CMK (cell line): ENCODE measurements around the gene MIER2.

ENCODE experiments used
- DNase-seq: peaks from one replicate; pipeline ENCODE4 v3.0.0-alpha.2; 2010; ENCODE audit warnings: low read depth

Gene MIER2

DNA sequence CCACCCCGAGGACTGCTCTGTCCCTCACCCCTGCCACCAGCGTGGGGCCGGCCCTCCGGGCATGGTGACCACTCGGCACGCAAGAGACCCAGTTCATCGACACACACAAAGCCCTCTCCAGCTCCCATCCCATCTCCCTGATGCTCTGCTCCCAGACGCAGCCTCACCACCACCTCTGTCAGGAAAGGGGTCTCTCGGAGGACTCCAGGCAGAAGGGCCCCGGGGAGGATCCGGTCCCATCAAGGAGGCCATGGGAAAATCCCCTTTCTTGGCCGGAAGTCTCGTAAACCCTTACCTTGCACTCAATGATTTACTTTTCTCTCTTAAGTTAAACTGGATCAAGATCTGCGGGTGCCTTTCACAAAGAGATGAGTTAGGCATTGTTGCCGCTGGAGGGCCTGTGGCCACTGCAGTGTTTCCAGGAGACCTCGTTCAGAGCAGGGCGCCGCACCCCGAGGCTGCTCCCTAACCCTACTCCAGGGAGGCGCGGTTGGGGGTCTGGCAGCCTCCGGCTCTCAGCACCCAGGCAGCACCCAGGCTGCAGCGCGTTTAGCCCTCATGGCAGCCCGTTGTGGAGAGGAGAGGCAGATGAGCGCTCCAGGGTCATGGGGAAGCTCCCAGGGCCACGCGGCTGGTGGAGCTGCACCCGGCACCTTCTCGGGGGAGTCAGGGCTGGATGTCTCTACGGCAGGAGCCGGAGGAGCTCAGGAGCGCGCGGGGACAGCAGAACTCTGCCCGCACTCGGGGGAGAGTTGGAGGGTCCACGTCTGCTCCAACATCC, 33.4 kb upstream of the MIER2 start:
- no peak for DNase-seq

DNA sequence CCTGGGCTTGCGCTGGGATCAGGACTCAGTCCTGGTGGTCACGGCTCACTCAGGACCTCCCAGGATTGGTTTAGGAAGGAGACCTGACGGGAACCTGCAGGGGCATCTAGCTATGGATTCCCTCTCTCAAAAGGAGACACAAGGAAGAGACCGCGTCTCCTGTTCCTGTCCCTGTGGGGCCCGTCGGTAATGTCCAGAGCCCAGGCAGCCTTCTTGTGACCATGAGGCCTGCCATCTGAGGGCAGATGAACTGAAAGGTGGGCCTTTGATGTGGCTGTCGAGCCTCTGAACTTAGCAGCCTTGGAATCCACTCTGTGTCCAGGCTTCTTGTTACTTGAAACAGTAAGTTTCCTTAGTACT, 31.5 kb upstream of the MIER2 start:
- no peak for DNase-seq

DNA sequence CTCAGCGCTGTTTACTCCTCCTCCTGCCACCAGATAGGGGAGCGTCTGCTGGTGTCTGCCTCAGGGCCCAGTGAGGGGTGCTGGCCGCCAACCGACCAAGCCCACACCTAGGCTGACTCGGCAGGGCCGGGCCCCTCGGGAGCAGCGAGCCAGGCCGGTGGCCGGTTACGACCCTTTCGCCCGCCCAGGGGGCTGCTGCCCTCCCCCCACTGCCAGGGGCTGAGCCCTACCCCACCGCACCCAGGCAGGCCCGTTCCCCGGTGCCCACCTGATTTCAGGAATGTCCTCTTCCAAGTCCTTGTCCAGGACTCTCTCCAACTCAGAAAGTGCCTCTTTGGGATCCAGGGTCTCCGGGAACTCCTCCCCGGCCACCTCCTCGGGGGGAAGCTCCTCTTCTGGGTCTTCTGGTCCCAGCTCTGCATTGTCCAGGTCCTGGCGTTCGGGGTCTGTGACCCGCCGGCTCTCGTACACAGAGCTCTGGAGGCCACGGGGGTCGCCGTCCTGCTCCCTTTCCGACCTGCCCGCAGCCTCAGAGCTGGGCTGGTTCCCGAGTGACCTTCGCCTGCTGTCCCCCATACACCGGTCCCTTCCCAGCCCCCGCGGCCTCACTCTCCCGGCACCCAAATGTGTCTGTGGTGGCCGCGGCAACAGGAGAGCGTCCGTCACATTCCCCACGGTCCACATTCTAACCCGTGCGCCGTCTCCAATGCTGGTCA, 31.0 kb upstream of the MIER2 start:
- DNase-seq = no peak

DNA sequence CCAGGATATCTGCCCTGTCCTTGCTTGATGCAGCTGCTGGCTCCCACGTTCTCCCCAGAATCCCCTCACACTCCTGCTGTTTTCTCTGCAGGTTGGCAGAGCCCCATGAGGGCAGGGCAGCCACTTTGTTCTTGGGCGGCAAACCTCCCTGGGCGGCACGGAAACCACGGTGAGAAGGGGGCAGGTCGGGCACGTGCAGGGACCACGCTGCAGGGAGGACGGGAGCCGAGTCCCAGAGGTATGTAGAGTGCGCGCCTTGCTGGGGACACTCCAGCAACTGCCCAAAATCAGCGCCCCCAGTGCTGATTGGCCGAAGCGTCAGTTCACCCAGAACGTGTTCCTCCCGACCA, 30.3 kb upstream of the MIER2 start:
- no peak for DNase-seq

DNA sequence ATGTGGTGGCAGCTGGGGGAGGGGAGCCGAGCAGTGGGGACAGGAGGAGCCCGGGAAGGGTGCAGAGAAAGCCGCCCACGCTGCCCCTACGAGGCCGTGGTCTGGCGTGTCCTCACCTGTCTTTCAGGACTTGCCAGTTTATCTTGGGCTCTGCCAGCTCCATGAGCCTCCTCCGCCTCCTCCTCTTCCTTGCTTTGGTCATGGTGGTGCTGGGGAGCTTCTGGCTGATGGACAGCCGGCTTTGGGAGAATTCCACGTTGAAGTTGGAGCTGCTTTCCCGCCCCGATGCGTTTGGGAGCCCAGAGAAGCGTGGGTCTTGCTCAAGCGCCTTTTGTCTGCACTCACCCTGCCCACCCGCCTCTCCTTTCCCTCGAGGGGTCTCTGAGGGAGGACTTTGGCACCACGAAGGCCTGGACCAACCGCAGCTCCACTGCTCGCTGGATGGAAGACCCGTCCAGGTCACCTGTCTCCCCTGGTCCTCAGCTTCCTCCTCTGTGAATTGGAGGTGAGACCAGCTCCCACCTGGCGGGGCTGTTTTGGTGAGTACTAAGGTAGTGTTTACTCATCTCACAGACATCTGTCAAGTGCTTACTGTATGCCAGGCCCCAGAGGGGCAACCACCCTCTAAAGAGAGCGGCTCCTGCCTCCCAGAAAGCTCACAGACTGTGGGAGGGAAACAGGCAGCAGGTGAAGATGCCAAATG, 29.7 kb upstream of the MIER2 start:
- no peak for DNase-seq

DNA sequence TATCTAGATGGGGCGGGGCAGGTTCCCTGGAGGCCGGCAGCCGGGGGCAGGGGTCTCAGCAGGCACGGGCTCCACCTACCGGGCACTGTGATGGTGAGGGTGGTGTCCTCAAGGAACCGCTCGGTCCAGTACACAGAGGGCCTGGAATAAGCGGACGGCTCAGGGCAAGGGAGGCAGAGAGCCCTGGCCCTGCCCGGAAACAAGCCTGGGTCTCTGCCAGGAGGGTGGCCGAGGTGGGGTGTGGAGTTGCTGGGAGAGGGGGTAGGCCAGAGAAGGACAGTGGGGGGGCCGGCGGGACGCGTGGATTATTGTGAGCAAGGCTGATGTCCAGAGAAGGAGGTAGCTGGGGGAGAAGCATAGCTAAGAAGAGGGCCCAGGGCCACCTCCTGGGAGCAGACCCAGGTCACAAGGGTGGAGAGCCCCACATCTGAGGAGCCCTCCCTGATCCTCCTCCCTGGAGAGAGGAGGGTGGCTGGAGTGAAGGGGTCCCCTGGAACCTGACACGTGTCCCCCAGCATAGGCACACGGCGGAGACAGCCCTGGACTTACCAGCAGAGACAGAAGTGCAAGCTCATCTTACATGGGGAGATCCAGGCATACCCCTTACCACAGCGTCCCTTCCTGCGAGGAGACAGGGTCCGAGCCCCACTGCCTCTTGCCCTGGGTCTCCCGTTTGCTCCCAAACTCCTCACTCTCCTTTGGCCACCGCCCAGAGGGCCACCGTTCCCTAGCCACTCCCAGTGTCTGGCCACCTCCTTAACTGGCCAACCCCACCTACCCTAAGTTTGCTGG, 29.0 kb upstream of the MIER2 start:
- DNase-seq = no peak

DNA sequence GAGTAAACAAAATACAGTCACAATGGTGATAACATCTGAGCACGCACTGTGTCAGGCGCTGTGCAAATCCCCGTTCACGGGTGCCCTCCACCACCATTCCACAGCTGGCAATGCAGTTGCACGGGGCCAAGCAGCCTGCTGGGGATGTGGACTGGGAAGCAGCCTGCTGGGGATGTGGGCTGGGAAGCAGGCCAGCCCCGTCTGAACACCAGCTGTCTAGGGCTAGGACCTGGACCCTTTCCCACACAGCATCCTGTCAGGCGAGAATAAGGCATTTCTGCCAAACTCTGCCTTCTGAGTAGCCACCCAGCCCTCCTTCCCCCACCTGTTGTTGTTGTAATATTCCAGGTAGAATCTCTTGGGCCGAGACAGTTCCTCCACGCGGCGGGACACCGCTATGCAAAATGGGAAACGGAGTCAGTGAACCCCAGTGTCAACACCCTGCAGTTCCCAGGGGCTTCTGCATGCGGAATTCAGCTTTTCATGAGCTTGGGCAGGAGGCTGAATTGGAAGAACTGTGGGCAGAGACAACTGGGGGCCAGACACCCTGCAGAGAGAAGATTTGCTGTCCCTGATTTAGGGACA, 27.8 kb upstream of the MIER2 start:
- no peak for DNase-seq

DNA sequence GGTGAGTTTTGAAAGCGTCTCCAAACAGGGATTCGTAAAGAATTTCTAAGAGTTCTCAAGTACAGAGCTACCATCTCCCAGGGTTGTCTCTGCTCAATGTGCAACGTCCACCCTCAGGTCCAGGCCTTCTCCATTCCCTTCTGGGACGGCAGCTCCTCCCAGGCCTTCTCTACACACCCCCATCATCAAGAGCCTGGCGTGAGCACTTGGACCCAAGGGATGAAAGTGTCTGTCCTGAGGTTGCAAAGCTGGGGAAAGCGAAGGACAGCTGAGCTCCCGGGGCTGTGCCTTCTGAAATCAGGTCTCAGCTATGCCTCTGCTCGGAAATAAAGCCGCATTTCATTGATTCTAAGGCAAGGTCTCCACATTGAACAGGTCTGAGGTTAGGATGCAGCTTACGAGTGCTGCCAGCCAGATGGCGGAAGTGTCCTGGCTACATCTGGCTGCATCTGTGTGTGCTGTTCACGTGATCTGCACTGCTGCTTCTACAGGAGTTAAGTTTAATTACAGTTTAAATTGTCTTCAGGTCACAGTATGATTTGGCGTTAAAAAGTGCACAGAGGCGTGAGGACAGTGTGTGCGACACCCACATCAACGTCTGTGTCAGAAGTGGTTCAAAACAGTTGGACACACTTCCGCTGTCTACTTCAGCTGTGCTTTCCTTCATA, 27.0 kb upstream of the MIER2 start:
- DNase-seq = no peak

DNA sequence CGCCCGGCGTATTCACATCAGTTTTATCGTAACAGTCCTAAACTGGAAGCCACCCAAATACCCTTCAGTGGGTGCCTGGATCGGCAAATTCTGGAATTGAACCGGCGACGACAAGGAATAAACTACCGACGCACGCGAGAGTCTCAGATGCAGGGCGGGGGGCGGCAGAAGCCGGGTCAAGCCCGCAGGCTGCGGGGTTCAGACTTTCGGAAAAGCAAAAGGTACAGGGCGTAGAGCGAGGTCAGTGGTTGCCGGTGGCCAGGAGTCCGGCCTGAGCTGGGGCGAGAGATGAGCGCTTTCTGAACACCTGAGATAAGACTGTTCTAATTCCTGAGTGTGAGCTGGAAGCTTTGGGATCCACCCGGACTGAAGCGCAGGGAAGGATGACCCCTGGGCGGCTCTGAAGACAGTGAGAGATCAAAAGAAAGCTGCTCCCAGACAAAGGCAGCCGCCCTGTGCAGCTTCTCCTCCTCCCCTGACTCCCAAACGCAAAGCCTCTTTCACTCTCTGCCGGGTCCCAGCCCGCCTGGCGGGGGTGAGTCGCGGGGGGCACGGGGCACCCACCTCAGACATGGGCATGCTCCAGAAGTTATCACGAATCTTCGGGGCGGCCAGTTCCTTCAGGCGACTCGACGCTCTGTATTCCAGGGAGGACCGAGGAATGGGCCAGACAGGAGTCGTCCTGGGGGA, 26.2 kb upstream of the MIER2 start:
- DNase-seq = no peak

DNA sequence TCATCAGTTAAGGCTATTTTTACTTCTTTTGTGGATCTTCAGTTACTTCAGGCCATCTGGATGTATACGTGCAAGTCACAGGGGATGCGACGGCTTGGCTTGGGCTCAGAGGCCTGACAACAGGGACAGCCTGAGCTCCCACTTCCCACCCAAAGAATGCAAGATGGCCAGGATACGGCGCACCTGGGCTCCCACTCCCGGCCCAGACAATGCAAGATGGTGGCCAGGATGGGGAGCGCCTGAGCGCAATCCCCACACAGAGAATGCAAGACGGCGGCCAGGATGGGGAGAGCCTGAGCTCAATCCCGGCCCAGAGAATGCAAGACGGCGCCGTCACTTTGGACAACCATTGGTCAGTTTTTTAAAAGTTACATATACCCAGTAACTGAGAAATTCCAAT, 25.3 kb upstream of the MIER2 start:
- DNase-seq = no peak

DNA sequence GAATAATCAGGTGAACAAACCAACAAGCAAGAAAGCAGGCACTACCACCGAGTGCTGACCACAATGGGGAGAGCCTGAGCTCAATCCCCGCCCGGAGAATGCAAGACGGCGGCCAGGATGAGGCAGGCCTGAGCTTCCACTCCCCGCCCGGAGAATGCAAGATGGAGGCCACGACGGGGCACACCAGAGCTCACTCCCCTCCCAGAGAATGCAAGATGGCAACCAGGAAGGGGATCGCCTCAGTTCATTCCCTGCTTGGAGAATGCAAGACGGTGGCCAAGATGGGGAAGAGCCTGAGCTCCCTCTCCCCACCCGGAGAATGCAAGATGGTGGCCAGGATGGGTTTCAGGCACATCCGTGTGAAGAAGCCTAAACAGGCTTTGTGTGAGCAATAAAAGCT, 24.7 kb upstream of the MIER2 start:
- no peak for DNase-seq

DNA sequence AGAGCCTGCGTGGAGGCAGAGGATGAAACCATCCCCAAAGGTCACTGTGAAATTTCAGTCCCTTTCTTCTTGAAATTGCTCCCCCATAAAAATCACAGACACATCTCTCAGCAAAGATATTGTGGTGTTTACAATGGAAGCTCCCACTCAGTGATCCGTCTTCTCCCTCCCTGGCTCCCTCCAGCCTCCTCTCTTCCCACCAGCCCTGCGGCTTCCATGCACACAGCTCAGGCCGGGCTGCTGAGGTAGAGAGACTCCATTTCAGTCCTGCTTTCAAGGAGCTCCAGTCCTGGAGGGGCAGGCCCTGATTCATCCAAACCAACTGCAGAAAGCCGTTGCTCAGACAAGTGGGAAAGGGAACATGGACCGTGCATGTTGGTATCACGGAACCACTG, 24.0 kb upstream of the MIER2 start:
- DNase-seq = no peak

DNA sequence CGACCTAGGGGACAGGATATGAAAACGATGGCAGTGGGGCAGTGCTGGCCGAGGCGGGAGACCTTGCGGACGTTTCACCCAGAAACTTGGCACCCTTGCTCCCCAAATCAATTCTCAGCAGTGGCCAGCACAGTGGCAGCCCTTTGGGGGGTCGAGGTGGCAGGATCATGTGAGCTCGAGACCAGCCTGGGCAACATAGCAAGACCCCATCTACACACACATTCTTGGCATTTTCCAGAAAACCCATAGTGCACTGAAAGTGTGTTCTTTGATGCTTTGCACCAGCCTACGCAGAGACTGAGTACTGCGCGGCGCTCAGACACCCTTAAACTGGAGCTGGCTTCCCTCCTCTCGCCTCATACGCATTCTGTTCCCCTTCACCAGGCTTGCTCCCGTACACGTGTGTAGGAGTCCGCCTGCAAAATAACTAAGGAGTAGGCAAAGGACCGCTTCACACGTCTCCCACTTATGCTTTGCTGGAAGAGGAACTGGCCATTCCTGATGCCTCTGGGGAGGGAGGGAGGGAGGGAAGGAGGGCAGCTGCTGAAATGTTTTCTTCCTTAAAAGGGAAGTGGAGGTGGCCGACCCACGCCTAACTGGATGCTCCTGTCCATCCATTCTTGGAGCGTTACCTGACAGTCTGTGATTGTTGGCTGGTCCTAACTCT, 23.5 kb upstream of the MIER2 start:
- DNase-seq = no peak

DNA sequence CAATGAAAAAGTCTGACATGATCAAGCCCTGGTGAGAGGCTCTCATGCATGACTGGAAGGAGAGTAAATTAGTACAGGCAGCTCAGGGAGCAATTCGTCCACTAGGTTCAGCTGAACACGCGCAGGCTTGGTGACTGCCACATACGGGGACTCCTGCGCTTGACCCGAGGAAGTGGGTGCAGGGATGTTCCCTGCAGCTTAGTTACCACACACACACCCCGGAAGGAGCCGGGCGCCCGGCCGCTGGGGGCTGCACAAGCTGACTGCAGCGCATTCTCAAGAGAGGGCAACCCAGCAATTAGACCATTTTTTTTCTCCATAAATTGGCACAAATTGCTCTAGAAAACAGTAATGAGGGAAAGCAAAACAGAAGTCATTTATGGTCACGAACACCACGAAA, 23.0 kb upstream of the MIER2 start:
- DNase-seq = no peak

DNA sequence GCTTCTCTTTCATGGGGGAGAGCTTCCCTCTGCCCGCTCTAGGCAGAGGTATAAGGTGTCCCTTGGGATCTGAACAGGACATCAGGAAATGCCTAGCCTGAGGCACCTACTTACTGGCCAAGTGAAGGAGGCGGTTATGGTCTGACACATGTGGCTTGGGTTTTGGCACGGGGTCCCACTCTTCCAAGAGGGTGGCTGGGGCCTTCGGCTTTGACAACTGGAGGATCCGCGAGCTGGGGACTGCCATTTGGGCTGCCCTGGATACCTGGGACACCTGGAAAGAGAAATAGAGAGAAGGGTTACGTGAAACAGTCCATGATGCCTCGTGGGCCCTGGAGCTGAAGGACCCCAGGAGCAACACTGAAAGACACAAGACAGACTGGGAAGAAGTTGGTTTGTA, 22.4 kb upstream of the MIER2 start:
- no peak for DNase-seq

DNA sequence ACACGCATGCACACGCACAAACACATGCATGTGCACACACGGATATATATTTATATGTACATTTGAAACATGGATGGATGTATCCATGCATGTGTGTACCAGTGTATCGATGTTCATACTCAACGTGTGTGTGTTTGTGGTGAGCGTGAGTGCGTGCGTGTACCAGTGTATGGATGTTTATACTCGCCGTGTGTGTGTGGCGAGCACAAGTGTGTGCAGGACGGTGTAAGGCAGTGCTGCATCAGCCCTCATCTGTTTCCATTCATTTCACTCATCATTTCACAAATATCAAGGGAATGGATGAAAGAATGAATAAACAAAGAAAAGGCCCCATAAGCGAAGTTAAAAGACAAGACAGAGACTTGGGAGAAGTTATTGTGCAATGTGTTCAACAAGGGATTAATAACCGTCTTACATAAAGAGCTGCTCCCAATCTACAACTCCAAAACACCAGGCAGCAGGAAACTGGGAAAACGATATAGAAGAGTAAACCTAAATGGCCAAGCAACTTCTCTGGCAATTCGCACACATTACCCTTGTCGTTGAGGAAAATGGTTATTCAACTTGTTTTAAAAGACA, 21.7 kb upstream of the MIER2 start:
- DNase-seq = no peak

DNA sequence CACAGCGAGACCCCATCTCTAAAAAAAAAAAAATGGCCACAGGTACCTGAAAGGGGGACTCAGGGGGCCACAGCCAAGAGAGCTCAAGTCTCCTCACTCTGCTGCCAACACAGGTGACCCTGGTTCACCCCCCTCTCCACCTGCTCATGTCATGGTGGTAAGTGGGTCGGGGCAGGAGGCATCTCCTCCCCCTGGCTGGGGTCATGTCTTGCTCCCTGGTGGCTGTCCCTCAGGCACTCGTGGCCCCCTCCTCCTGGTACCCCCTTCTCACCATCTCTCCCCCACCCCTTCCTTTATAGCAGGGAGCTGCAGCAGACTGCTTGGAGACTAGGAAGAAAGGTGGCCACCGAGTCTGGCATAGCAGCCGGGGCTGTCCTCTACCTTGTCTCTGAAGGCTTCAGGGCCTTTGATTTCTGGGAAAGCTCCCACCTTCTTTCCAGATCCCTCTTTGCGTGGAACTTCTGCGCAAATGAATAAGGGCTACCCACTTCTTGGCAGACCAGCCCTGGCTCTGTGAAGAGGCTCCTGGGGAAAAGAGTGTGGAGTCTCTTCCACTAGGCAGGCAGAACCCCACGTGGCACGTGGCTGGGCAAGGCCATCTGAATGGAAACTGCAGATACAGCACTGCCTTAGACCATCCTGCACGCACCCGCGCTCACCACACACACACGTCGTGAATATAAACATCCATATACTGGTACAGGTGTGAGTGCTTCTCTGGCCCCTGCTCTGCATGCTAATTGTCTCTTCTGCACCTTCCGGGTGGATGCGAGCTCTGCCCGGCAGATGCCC, 20.1 kb upstream of the MIER2 start:
- DNase-seq = no peak

DNA sequence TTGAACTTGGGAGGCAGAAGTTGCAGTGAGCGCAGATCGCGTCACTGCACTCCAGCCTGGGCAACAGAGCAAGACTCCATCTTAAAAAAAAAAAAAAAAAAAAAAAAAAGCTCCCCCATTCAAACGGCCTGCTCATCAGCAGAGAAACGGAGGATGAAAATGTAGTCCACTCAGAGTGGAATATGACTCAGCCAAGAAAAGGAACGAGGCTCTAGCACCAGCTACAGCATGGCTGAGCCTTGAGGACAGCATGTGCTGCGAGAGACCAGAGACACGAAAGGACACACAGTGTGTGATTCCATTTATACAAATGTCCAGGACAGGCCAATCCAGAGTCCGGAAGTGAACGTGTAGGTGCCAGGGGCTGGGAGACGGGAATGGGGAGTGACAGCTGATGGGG, 18.1 kb upstream of the MIER2 start:
- no peak for DNase-seq

DNA sequence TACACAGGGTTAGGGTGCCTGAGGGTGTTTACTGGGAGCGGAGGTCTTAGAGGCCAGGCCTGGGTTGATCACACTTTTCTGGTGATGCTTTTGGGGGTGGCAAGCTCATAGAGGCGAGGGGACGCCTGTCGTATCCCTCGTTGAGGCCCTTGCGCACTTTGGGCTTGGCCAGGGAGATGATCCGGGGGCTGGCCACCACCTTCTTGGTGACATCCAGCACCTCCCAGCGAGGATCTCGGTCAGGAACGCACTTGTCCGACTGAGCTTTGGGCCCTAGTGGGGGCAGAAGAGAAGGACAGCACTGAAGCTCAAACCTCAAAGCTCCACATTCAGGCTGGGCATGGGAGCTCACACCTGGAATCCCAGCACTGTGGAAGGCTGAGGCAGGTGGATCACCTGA, 17.6 kb upstream of the MIER2 start:
- no peak for DNase-seq

DNA sequence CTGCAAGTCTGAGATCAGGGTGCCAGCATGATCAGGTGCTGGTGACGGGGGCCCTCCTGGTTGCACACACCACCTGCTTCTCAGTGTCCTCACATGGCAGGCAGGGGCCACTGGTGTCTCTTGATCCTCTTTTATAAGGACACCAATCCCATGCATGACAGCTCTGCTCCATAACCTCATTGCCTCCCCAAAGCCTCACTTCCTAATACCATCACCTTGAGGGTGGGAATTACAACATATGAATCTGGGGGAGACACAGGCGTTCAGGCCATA, 15.0 kb upstream of the MIER2 start:
- DNase-seq = no peak
